GM23338 (cell line): ENCODE data around the gene HMCN2. TPM values are rescaled to one million over a fixed set of nuclear protein-coding genes. Genes with fewer than 3 reads are reported as not detected.

Experiments used
- ATAC-seq: fragments of 200-7000 bp; cut with Tn5 transposase; 3 replicates; pipeline ENCODE4 v1.9.1; 2020
- DNase-seq: peaks from one replicate; pipeline ENCODE4 v3.0.0-alpha.2; 2015; ENCODE audit warnings: low spot score
- H2AFZ ChIP-seq: fragments of 200-600 bp; sonication (generic); 2 replicates; pipeline ENCODE4 v1.8.0; 2016; ENCODE audit warnings: antibody characterized with exemption, mild to moderate bottlenecking, moderate library complexity
- H3F3A ChIP-seq: fragments of 200-600 bp; sonication (generic); replicated peaks from 2 replicates; pipeline ENCODE4 v1.8.0; 2017; ENCODE audit warnings: antibody characterized with exemption, mixed run types, low read depth
- H3K27ac ChIP-seq: fragments of 200-600 bp; sonication (generic); 2 replicates; pipeline ENCODE4 v1.6.1; 2016; ENCODE audit warnings: low read depth
- H3K27me3 ChIP-seq: fragments of 200-600 bp; sonication (generic); 2 replicates; pipeline ENCODE4 v1.8.0; 2016; ENCODE audit warnings: mild to moderate bottlenecking, mixed run types, moderate library complexity; ENCODE audit not compliant: insufficient read depth
- H3K36me3 ChIP-seq: fragments of 200-600 bp; sonication (generic); 2 replicates; pipeline ENCODE4 v1.8.0; 2016; ENCODE audit warnings: mild to moderate bottlenecking; ENCODE audit not compliant: insufficient read depth
- H3K4me1 ChIP-seq: fragments of 200-600 bp; sonication (generic); 2 replicates; pipeline ENCODE4 v1.8.0; 2016; ENCODE audit warnings: mild to moderate bottlenecking, moderate library complexity; ENCODE audit not compliant: insufficient read depth
- H3K4me2 ChIP-seq: fragments of 200-600 bp; sonication (generic); 2 replicates; pipeline ENCODE4 v1.7.1; 2017; ENCODE audit warnings: mixed run types
- H3K4me3 ChIP-seq: fragments of 200-600 bp; sonication (generic); 2 replicates; pipeline ENCODE4 v1.6.1; 2016; ENCODE audit warnings: mixed run types
- H3K79me2 ChIP-seq: fragments of 200-600 bp; sonication (generic); replicated peaks from 2 replicates; pipeline ENCODE4 v1.8.0; 2017; ENCODE audit warnings: mild to moderate bottlenecking; ENCODE audit not compliant: insufficient read depth
- H3K9me2 ChIP-seq: fragments of 200-600 bp; sonication (generic); 2 replicates; pipeline ENCODE4 v1.8.0; 2017; ENCODE audit not compliant: insufficient read depth
- H4K20me1 ChIP-seq: fragments of 200-600 bp; sonication (generic); replicated peaks from 2 replicates; pipeline ENCODE4 v1.8.0; 2017; ENCODE audit warnings: mild to moderate bottlenecking; ENCODE audit not compliant: insufficient read depth
- H3K27ac Mint-ChIP-seq: 2 replicates; pipeline ENCODE4 v1.8.0; 2020; ENCODE audit warnings: inconsistent platforms, mild to moderate bottlenecking, moderate library complexity, mixed read lengths
- H3K27me3 Mint-ChIP-seq: 3 replicates; pipeline ENCODE4 v1.8.0; 2022; ENCODE audit warnings: low read depth, mild to moderate bottlenecking, moderate library complexity, mixed read lengths, inconsistent platforms; ENCODE audit not compliant: insufficient read depth, poor library complexity
- H3K36me3 Mint-ChIP-seq: 3 replicates; pipeline ENCODE4 v1.8.0; 2021; ENCODE audit warnings: low read depth, mild to moderate bottlenecking, inconsistent platforms, moderate library complexity, mixed read lengths
- H3K4me1 Mint-ChIP-seq: 3 replicates; pipeline ENCODE4 v1.8.0; 2020; ENCODE audit warnings: mild to moderate bottlenecking, inconsistent platforms, mixed read lengths
- H3K4me3 Mint-ChIP-seq: 3 replicates; pipeline ENCODE4 v1.8.0; 2021; ENCODE audit warnings: moderate library complexity, mild to moderate bottlenecking, inconsistent platforms, mixed read lengths
- H3K9me3 Mint-ChIP-seq: 3 replicates; pipeline ENCODE4 v1.8.0; 2020; ENCODE audit warnings: moderate library complexity, mild to moderate bottlenecking, inconsistent platforms, mixed read lengths
- CREB1 ChIP-seq: fragments of 250-450 bp; sonication (Bioruptor Pico); IDR thresholded peaks from 2 replicates; pipeline ENCODE4 v1.5.0; 2020; ENCODE audit warnings: low read depth, mild to moderate bottlenecking, moderate library complexity
- EZH2phosphoT487 ChIP-seq: fragments of 200-600 bp; sonication (generic); IDR thresholded peaks from one replicate; pipeline ENCODE4 v1.8.1; 2018; ENCODE audit warnings: antibody characterized with exemption; ENCODE audit not compliant: unreplicated experiment
- polyA plus RNA-seq: library from polyadenylated mRNA; unstranded; fragments of >200 nt; fragmentation: Nextera tagmentation; extraction: Ambion mirVana; gene quantifications from 2 replicates; pipeline ENCODE4 v1.2.1, GENCODE V29; 2016
- total RNA-seq: library from RNA; depleted of rRNA; stranded (reverse); fragments of >200 nt; shearing (Covaris generic); gene quantifications from 2 replicates; pipeline ENCODE4 v1.2.3, GENCODE V29; 2014
- TF ChIP-seq, protein P1 (sequence below): IDR thresholded peaks from one replicate; pipeline ENCODE4 v1.6.1; 2018; ENCODE audit warnings: antibody characterized with exemption; ENCODE audit not compliant: unreplicated experiment
- TF ChIP-seq, protein P2 (sequence below), 2 experiments: fragments of 200-600 bp in 1 of 2; sonication (generic) in 1 of 2; conservative IDR thresholded peaks; 2 replicates each; pipeline versions ENCODE4 v1.5.1 to v1.6.1; 2016 to 2017; ENCODE audit warnings: antibody characterized with exemption in 2 of 2, low read depth in 2 of 2, mild to moderate bottlenecking in 2 of 2, moderate library complexity in 1 of 2

Gene HMCN2
- total and polyA plus RNA-seq, 2 experiments from 2014 or later = 1.3 to 4.7 TPM

GRCh38 chr9:130298662-130299279 lies 33.2 kb downstream of the HMCN2 start:
- peak; percentile 82 for DNase-seq
- Histone ChIP-seq H3K4me2 (no peak overlapping the region), H3K36me3 (no peaks in the 10 kb centered on the region), H3K4me3 (no peak overlapping the region), H3K79me2 (no peaks in the 10 kb centered on the region), H3K27ac (no peak overlapping the region), H2AFZ (no peak overlapping the region), H4K20me1 (no peaks in the 10 kb centered on the region; the same call in 1 of the 2 replicates), H3K27me3 (no peaks in the 10 kb centered on the region), H3K4me1 (no peaks in the 10 kb centered on the region), H3K9me2 (no peaks in the 10 kb centered on the region; the same call in 1 of the 2 replicates), H3F3A (no peaks in the 10 kb centered on the region)
- peaks cover 8% of the 10 kb centered on the region for H3K27me3 Mint-ChIP-seq
- H3K9me3 Mint-ChIP-seq = no peaks in the 10 kb centered on the region
- no peak overlapping the region for H3K27ac Mint-ChIP-seq
- no peak overlapping the region for H3K4me3 Mint-ChIP-seq
- TF ChIP-seq CREB1 (CRISPR knock-in tag) = no peak
- TF ChIP-seq, protein P1, sequence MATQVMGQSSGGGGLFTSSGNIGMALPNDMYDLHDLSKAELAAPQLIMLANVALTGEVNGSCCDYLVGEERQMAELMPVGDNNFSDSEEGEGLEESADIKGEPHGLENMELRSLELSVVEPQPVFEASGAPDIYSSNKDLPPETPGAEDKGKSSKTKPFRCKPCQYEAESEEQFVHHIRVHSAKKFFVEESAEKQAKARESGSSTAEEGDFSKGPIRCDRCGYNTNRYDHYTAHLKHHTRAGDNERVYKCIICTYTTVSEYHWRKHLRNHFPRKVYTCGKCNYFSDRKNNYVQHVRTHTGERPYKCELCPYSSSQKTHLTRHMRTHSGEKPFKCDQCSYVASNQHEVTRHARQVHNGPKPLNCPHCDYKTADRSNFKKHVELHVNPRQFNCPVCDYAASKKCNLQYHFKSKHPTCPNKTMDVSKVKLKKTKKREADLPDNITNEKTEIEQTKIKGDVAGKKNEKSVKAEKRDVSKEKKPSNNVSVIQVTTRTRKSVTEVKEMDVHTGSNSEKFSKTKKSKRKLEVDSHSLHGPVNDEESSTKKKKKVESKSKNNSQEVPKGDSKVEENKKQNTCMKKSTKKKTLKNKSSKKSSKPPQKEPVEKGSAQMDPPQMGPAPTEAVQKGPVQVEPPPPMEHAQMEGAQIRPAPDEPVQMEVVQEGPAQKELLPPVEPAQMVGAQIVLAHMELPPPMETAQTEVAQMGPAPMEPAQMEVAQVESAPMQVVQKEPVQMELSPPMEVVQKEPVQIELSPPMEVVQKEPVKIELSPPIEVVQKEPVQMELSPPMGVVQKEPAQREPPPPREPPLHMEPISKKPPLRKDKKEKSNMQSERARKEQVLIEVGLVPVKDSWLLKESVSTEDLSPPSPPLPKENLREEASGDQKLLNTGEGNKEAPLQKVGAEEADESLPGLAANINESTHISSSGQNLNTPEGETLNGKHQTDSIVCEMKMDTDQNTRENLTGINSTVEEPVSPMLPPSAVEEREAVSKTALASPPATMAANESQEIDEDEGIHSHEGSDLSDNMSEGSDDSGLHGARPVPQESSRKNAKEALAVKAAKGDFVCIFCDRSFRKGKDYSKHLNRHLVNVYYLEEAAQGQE = peak; percentile 95
- H3K4me1 Mint-ChIP-seq = peaks cover 11% of the 10 kb centered on the region
- peaks cover 20% of the 10 kb centered on the region for H3K36me3 Mint-ChIP-seq
- peak; percentile 92 for ATAC-seq

- Histone ChIP-seq H2AFZ (no peak overlapping the region), H3K4me3 (no peak overlapping the region), H3K27me3 (no peaks in the 10 kb centered on the region), H3K79me2 (no peaks in the 10 kb centered on the region), H3K4me2 (no peak overlapping the region), H4K20me1 (no peaks in the 10 kb centered on the region; the same call in 1 of the 2 replicates), H3K36me3 (no peaks in the 10 kb centered on the region), H3K4me1 (no peaks in the 10 kb centered on the region), H3K27ac (no peak overlapping the region), H3K9me2 (no peaks in the 10 kb centered on the region; the same call in 1 of the 2 replicates), H3F3A (no peaks in the 10 kb centered on the region)
- TF ChIP-seq, protein P2, sequence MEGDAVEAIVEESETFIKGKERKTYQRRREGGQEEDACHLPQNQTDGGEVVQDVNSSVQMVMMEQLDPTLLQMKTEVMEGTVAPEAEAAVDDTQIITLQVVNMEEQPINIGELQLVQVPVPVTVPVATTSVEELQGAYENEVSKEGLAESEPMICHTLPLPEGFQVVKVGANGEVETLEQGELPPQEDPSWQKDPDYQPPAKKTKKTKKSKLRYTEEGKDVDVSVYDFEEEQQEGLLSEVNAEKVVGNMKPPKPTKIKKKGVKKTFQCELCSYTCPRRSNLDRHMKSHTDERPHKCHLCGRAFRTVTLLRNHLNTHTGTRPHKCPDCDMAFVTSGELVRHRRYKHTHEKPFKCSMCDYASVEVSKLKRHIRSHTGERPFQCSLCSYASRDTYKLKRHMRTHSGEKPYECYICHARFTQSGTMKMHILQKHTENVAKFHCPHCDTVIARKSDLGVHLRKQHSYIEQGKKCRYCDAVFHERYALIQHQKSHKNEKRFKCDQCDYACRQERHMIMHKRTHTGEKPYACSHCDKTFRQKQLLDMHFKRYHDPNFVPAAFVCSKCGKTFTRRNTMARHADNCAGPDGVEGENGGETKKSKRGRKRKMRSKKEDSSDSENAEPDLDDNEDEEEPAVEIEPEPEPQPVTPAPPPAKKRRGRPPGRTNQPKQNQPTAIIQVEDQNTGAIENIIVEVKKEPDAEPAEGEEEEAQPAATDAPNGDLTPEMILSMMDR (conservative IDR thresholded peaks at IDR 0.05; ENCODE audit: low read depth in 2 of 2) = no peak
- TF ChIP-seq EZH2phosphoT487 = no peak
- ATAC-seq (no peak), DNase-seq (no peak)
- peaks cover 8% of the 10 kb centered on the region for H3K27me3 Mint-ChIP-seq
- peaks cover 16% of the 10 kb centered on the region for H3K36me3 Mint-ChIP-seq
- H3K9me3 Mint-ChIP-seq = no peaks in the 10 kb centered on the region
- no peak overlapping the region for H3K4me3 Mint-ChIP-seq
- H3K4me1 Mint-ChIP-seq = peaks cover 11% of the 10 kb centered on the region
- H3K27ac Mint-ChIP-seq = no peak overlapping the region
These were observed 34.4 kb downstream of the HMCN2 start for GRCh38 chr9:130299785-130300615.
